ENCODE results near the gene ZMAT2.
"Not testable (repeated sequence)": the region's sequence is repeated elsewhere in the genome, so short reads cannot be mapped to it uniquely, and the experiment has no call there.

GRCh38 chr5:140660371-140660770 lies 39.9 kb upstream of the ZMAT2 start:
- TF ChIP-seq CTCF, POLR2A (IDR thresholded peaks at IDR 0.05): not testable (repeated sequence)

Measured in heart left ventricle (tissue), 13 donors.